K562 (cell line): Measurements from ENCODE around the gene IMPACT. TPM values are rescaled to one million over a fixed set of nuclear protein-coding genes. Genes with fewer than 3 reads are reported as not detected.
A peak's percentile ranks its signal among the peaks of the same experiment; 100 is the strongest.

Experiments
- ATAC-seq: fragments of 200-7000 bp; cut with Tn5 transposase; 3 replicates; pipeline ENCODE4 v1.9.1; 2020; ENCODE audit warnings: moderate library complexity
- BruUV-seq: library from RNA; stranded (reverse); fragments of 400-500 nt; replicated peaks from 2 replicates; lab custom pipeline; 2021; lab: Mats Ljungman, UMichigan
- CTCF ChIA-PET: fragments of 300-600 bp; formaldehyde crosslinking; extraction: SDS; loops from one replicate; lab custom pipeline; 2021; ENCODE audit warnings: low intra/inter-chr PET ratio; lab: Yijun Ruan, JAX
- POLR2A ChIA-PET: fragments of 300-600, 350-650 bp; sonication (Branson Sonifier 250); formaldehyde crosslinking; extraction: SDS; loops from one replicate; lab custom pipeline; 2021; ENCODE audit warnings: antibody characterized with exemption, inconsistent platforms; lab: Yijun Ruan, JAX
- DNase-seq, 4 experiments: peaks; one replicate each; pipeline versions ENCODE4 v3.0.0 to v3.0.0-alpha.2; 2011 to 2018; ENCODE audit warnings: low spot score in 3 of 4, mixed read lengths in 3 of 4; ENCODE audit errors: extremely low read depth in 1 of 4
- FAIRE-seq: peaks from 2 replicates; lab custom pipeline; 2011; peaks lifted over from hg19 to GRCh38; lab: Jason Lieb, UNC
- H2AFZ ChIP-seq: 2 replicates; pipeline ENCODE4 v1.6.0; 2011; ENCODE audit warnings: low read depth, low read length, control low read depth, inconsistent platforms
- H3K27ac ChIP-seq: fragments of 200-600 bp; 3 replicates; pipeline ENCODE4 v1.8.0; 2011; ENCODE audit warnings: low read depth, mild to moderate bottlenecking, control low read depth, inconsistent platforms, low read length, moderate library complexity, mixed read lengths; ENCODE audit errors: extremely low read depth
- H3K27me3 ChIP-seq, 2 experiments: fragments of 300-600 bp in 1 of 2; 2 replicates in 1 of 2; 3 replicates in 1 of 2; pipeline versions ENCODE4 v1.6.0 to v1.8.0; 2011; ENCODE audit warnings: inconsistent platforms in 2 of 2, low read length in 2 of 2, mild to moderate bottlenecking in 1 of 2, mixed read lengths in 1 of 2, moderate library complexity in 1 of 2; ENCODE audit not compliant: control insufficient read depth in 2 of 2, insufficient read depth in 2 of 2
- H3K36me3 ChIP-seq: fragments of 300-600 bp; 3 replicates; pipeline ENCODE4 v1.8.0; 2011; ENCODE audit warnings: mild to moderate bottlenecking, low read length, inconsistent platforms; ENCODE audit not compliant: control insufficient read depth, insufficient read depth
- H3K4me1 ChIP-seq, 2 experiments: fragments of 200-600 bp in 1 of 2; replicated peaks in 1 of 2; 2 replicates in 1 of 2; 3 replicates in 1 of 2; pipeline versions ENCODE4 v1.5.1 to v1.8.0; 2011; ENCODE audit warnings: inconsistent platforms in 2 of 2, low read length in 2 of 2, mild to moderate bottlenecking in 1 of 2, mixed read lengths in 1 of 2, moderate library complexity in 1 of 2; ENCODE audit not compliant: control insufficient read depth in 2 of 2, insufficient read depth in 2 of 2
- H3K4me2 ChIP-seq: 2 replicates; pipeline ENCODE4 v1.6.1; 2011; ENCODE audit warnings: low read length, control low read depth, inconsistent platforms, mixed read lengths; ENCODE audit not compliant: insufficient read depth
- H3K4me3 ChIP-seq: fragments of 200-600 bp; sonication (generic), shearing (Covaris generic); 2 replicates; pipeline ENCODE4 v1.5.1; 2016; ENCODE audit warnings: control low read depth, inconsistent platforms
- H3K79me2 ChIP-seq: fragments of 200-600 bp; 3 replicates; pipeline ENCODE4 v1.8.0; 2011; ENCODE audit warnings: low read length, inconsistent platforms; ENCODE audit not compliant: control insufficient read depth, insufficient read depth
- H3K9ac ChIP-seq, 2 experiments: 2 replicates each; pipeline versions ENCODE4 v1.6.0 to v1.6.1; 2011; ENCODE audit warnings: low read depth in 2 of 2, low read length in 2 of 2, control low read depth in 1 of 2, inconsistent platforms in 1 of 2, mild to moderate bottlenecking in 1 of 2, mixed read lengths in 1 of 2; ENCODE audit not compliant: insufficient read depth in 1 of 2
- H3K9me1 ChIP-seq: one replicate; pipeline ENCODE4 v1.6.0; 2011; ENCODE audit warnings: inconsistent platforms, mild to moderate bottlenecking, low read length, moderate library complexity; ENCODE audit not compliant: control insufficient read depth, insufficient read depth
- H3K9me3 ChIP-seq: replicated peaks from 2 replicates; pipeline ENCODE4 v1.5.1; 2011; ENCODE audit warnings: low read depth, low read length, inconsistent platforms; ENCODE audit not compliant: control insufficient read depth, insufficient read depth
- H4K20me1 ChIP-seq: replicated peaks from 2 replicates; pipeline ENCODE4 v1.6.1; 2011; ENCODE audit warnings: low read length, inconsistent platforms, mixed read lengths; ENCODE audit not compliant: control insufficient read depth, insufficient read depth
- EGR1 ChIP-seq: fragments of 450-650 bp; conservative IDR thresholded peaks from 2 replicates; pipeline ENCODE4 v1.6.1; 2017; ENCODE audit warnings: mild to moderate bottlenecking
- PHB2 ChIP-seq: fragments of 450-650 bp; IDR thresholded peaks from 2 replicates; pipeline ENCODE4 v1.6.1; 2017; ENCODE audit warnings: low read depth
- RBM22 ChIP-seq: fragments of 200-400 bp; formaldehyde crosslinking; IDR thresholded peaks from 2 replicates; pipeline ENCODE4 v1.6.1; 2018; ENCODE audit warnings: low read length, low read depth; ENCODE audit not compliant: poor library complexity, severe bottlenecking
- TRIM25 ChIP-seq: fragments of 450-650 bp; IDR thresholded peaks from 2 replicates; pipeline ENCODE4 v1.7.0; 2016; ENCODE audit warnings: borderline replicate concordance
- USF1 ChIP-seq: sonication (generic); formaldehyde crosslinking; IDR thresholded peaks from 2 replicates; pipeline ENCODE4 v1.9.0; 2022; ENCODE audit warnings: mild to moderate bottlenecking, missing genetic modification reagents
- ZBTB9 ChIP-seq: fragments of 450-650 bp; formaldehyde crosslinking; IDR thresholded peaks from 2 replicates; pipeline ENCODE4 v1.4.0; 2020; ENCODE audit warnings: mild to moderate bottlenecking, moderate library complexity
- ZNF146 ChIP-seq: IDR thresholded peaks from one replicate; pipeline ENCODE4 v1.6.1; 2018; ENCODE audit warnings: missing compliant biosample characterization; ENCODE audit not compliant: unreplicated experiment
- ZNF655 ChIP-seq: fragments of 250-450 bp; sonication (Bioruptor Pico); IDR thresholded peaks from 2 replicates; pipeline ENCODE4 v1.5.0; 2021
- WGBS: fragments of 100-300 bp; shearing (Covaris generic); methylation state at CpG from one replicate; pipeline ENCODE4 v1.1.6; 2016; ENCODE audit warnings: low coverage, mixed read lengths; ENCODE audit not compliant: insufficient coverage; ENCODE audit errors: missing lambda C conversion rate; 5-methylcytosine and 5-hydroxymethylcytosine counted together
- in situ Hi-C: fragments of 300-500 bp; cut with MboI; formaldehyde crosslinking; loops from 4 replicates; pipeline ENCODE4 v1.15.0; 2018; ENCODE audit warnings: inconsistent platforms, mixed read lengths
- intact Hi-C: fragments of 100-400 bp; cut with micrococcal nuclease; formaldehyde crosslinking; loops from 2 replicates; pipeline ENCODE4 v1.14.2; 2022
- polyA plus RNA-seq, 8 experiments: library from polyadenylated mRNA; depleted of rRNA in 4 of 8; stranded (reverse) in 5 of 8; unstranded in 3 of 8; fragments of >200 nt; fragmentation: Nextera tagmentation in 2 of 8; fragmentation: Illumina TruSeq in 1 of 8; extraction: Ambion mirVana in 2 of 8; extraction: Trizol in 1 of 8; gene quantifications; 2 replicates each; pipeline versions ENCODE4 v1.2.1 to v1.2.3, GENCODE V29; 2011 to 2014; ENCODE audit warnings: inconsistent platforms in 1 of 8, missing spikeins in 1 of 8
- total RNA-seq, 7 experiments: library from RNA; depleted of rRNA in 6 of 7; stranded (reverse); fragments of >200 nt in 6 of 7; fragmentation: Illumina TruSeq in 2 of 7; extraction: Trizol in 2 of 7; gene quantifications; 2 replicates each; pipeline versions ENCODE4 v1.2.1 to v1.2.3, GENCODE V29; 2011 to 2021; ENCODE audit warnings: low replicate concordance in 1 of 7

Gene IMPACT
- total and polyA plus RNA-seq, 9 of the 15 experiments (the other 6 are each of a cell fraction or from before 2014, with no cell fraction given) = 4.7 to 7.6 (median 5.8) TPM

GRCh38 chr18:24426398-24427294 is at the start of gene IMPACT (continued):
- TF ChIP-seq TRIM25 (no peak), ZNF655 (CRISPR knock-in tag) (no peak), ZBTB9 (peak; percentile 94)

GRCh38 chr18:24378598-24378997 is 47.9 kb upstream of the IMPACT start:
- Histone ChIP-seq H3K9me3 (no peaks in the 10 kb centered on the region), H3K9me1 (no peaks in the 10 kb centered on the region), H3K4me1 (no peaks in the 10 kb centered on the region), H3K4me2 (no peak overlapping the region), H3K9ac (no peak overlapping the region), H2AFZ (no peak overlapping the region), H3K27me3 (0 out of 5 replicates have a peak, but pooled peaks cover 0 to 8% of the 10 kb centered on the region in 2 experiments), H3K36me3 (no peaks in the 10 kb centered on the region), H3K79me2 (no peaks in the 10 kb centered on the region), H4K20me1 (no peaks in the 10 kb centered on the region), H3K4me3 (no peak overlapping the region), H3K27ac (no peak overlapping the region)
- no peak for ATAC-seq
- no peak for DNase-seq
- in situ Hi-C loops (no loop called here), intact Hi-C loops (no loop called here)
- POLR2A ChIA-PET = interaction anchor here (0.6 kb wide), 1 partner anchor 103 kb away, joined by 4 read pairs; no protein-coding TSS in a partner anchor
- 7% methylated on average over 1 of the region's 1 CpG for WGBS
- FAIRE-seq = no peak
- no TSS peak for BruUV-seq
- CTCF ChIA-PET = no interaction called here
- no peak for TF ChIP-seq PHB2
- TF ChIP-seq ZNF146 = no peak
- TF ChIP-seq USF1 (CRISPR knock-in tag) = no peak
- TF ChIP-seq EGR1 = no peak
- TF ChIP-seq RBM22 = no peak
